DOHH2 (cell line): ENCODE data around the gene GREB1L.

Experiments used
- H3F3A ChIP-seq: fragments of 200-600 bp; sonication (generic), shearing (Covaris generic); 2 replicates; pipeline ENCODE4 v1.6.0; 2016; ENCODE audit warnings: antibody characterized with exemption, mild to moderate bottlenecking; ENCODE audit not compliant: control insufficient read depth, insufficient read depth
- H3K27ac ChIP-seq: fragments of 200-600 bp; sonication (generic); 2 replicates; pipeline ENCODE4 v1.5.1; 2014; ENCODE audit warnings: low read depth, mild to moderate bottlenecking, low read length, moderate library complexity
- H3K27me3 ChIP-seq: fragments of 200-600 bp; sonication (generic); 2 replicates; pipeline ENCODE4 v1.6.1; 2014; ENCODE audit warnings: mild to moderate bottlenecking, low read length, mixed read lengths; ENCODE audit not compliant: control insufficient read depth
- H3K36me3 ChIP-seq: fragments of 200-600 bp; sonication (generic); 2 replicates; pipeline ENCODE4 v1.6.1; 2014; ENCODE audit warnings: mild to moderate bottlenecking, low read length, moderate library complexity, mixed read lengths; ENCODE audit not compliant: control insufficient read depth
- H3K4me1 ChIP-seq: fragments of 200-600 bp; sonication (generic); 2 replicates; pipeline ENCODE4 v1.6.1; 2014; ENCODE audit warnings: mild to moderate bottlenecking, low read length, mixed read lengths; ENCODE audit not compliant: control insufficient read depth
- H3K4me2 ChIP-seq: fragments of 200-600 bp; sonication (generic); 2 replicates; pipeline ENCODE4 v1.6.0; 2014; ENCODE audit warnings: mild to moderate bottlenecking, low read length, moderate library complexity
- H3K4me3 ChIP-seq: fragments of 200-600 bp; sonication (generic); 2 replicates; pipeline ENCODE4 v1.5.1; 2014; ENCODE audit warnings: mild to moderate bottlenecking, low read length, mixed read lengths
- H3K79me2 ChIP-seq: fragments of 200-600 bp; sonication (generic); 2 replicates; pipeline ENCODE4 v1.6.1; 2014; ENCODE audit warnings: mild to moderate bottlenecking, low read length, mixed read lengths; ENCODE audit not compliant: control insufficient read depth
- H3K9me2 ChIP-seq: fragments of 200-600 bp; sonication (generic); replicated peaks from 2 replicates; pipeline ENCODE4 v1.6.1; 2014; ENCODE audit warnings: mild to moderate bottlenecking, low read length, mixed read lengths; ENCODE audit not compliant: control insufficient read depth
- H3K9me3 ChIP-seq: fragments of 200-600 bp; sonication (generic); 2 replicates; pipeline ENCODE4 v1.6.1; 2014; ENCODE audit warnings: antibody characterized with exemption, low read length, mixed read lengths; ENCODE audit not compliant: control insufficient read depth, insufficient read depth
- H4K20me1 ChIP-seq: fragments of 200-600 bp; sonication (generic); 2 replicates; pipeline ENCODE4 v1.6.0; 2014; ENCODE audit warnings: low read depth, mild to moderate bottlenecking, antibody characterized with exemption, low read length, moderate library complexity; ENCODE audit not compliant: control insufficient read depth, insufficient read depth
- EZH2phosphoT487 ChIP-seq: fragments of 200-600 bp; sonication (generic); IDR thresholded peaks from 2 replicates; pipeline ENCODE4 v1.6.1; 2017; ENCODE audit warnings: borderline replicate concordance, mild to moderate bottlenecking, antibody characterized with exemption, low read length, moderate library complexity, mixed read lengths
- TF ChIP-seq, protein P1 (sequence below): fragments of 200-600 bp; sonication (generic); IDR thresholded peaks from one replicate; pipeline ENCODE4 v1.5.1; 2014; ENCODE audit warnings: antibody characterized with exemption, mild to moderate bottlenecking, low read depth, low read length; ENCODE audit not compliant: poor library complexity, severe bottlenecking

GREB1L gene

DNA sequence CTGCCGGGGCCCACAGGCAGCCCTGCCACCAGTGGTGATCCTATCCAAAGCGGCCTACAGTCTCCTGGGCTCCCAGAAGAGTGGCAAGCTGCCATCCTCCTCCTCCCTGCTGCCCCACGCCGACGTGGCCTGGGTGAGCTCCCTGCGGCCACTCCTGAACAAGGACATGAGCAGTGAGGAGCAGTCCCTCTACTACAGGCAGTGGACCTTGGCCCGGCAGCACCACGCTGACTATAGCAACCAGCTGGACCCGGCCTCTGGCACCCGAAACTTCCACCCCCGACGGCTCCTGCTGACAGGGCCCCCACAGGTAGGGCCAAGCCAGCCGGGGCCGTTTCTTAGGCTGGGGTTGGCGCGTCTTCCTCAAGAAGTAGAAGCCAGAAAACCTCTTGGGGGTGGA, 258.0 kb downstream of the GREB1L start:
- Histone ChIP-seq H3K9me3 (no peaks in the 10 kb centered on the region), H3K79me2 (no peaks in the 10 kb centered on the region), H3K4me3 (no peak overlapping the region), H3K9me2 (no peaks in the 10 kb centered on the region), H3K4me2 (no peak overlapping the region), H3K27ac (no peak overlapping the region), H3K27me3 (no peaks in the 10 kb centered on the region), H3F3A (no peaks in the 10 kb centered on the region), H3K4me1 (no peaks in the 10 kb centered on the region), H3K36me3 (no peaks in the 10 kb centered on the region), H4K20me1 (no peaks in the 10 kb centered on the region)
- TF ChIP-seq, protein P1, sequence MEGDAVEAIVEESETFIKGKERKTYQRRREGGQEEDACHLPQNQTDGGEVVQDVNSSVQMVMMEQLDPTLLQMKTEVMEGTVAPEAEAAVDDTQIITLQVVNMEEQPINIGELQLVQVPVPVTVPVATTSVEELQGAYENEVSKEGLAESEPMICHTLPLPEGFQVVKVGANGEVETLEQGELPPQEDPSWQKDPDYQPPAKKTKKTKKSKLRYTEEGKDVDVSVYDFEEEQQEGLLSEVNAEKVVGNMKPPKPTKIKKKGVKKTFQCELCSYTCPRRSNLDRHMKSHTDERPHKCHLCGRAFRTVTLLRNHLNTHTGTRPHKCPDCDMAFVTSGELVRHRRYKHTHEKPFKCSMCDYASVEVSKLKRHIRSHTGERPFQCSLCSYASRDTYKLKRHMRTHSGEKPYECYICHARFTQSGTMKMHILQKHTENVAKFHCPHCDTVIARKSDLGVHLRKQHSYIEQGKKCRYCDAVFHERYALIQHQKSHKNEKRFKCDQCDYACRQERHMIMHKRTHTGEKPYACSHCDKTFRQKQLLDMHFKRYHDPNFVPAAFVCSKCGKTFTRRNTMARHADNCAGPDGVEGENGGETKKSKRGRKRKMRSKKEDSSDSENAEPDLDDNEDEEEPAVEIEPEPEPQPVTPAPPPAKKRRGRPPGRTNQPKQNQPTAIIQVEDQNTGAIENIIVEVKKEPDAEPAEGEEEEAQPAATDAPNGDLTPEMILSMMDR = no peak
- TF ChIP-seq EZH2phosphoT487 = no peak

DNA sequence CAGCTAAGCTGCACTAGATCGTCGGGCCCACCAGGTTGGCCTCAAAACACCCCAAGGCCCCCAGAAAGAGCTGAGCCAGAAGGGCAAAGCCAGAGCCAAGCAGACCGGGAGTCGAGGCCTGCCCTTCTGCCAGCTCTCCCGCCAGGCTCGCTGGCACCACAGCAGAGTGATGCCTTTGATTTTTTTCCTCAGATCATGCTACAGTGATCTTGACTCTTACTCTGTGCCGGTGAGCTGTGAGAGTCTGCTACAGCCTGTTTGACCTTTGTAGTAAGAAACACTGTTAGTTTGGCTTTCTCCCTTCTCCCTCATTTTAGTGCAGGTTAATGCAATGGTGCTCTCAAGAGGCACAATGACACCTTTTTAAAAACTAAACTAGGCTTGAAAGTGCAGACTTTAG, 260.6 kb downstream of the GREB1L start:
- Histone ChIP-seq H3K4me2 (no peak overlapping the region), H3K9me3 (no peaks in the 10 kb centered on the region), H3K4me3 (no peak overlapping the region), H3K9me2 (no peaks in the 10 kb centered on the region), H3K79me2 (no peaks in the 10 kb centered on the region), H3K27ac (no peak overlapping the region), H3K36me3 (no peaks in the 10 kb centered on the region), H3K27me3 (no peaks in the 10 kb centered on the region), H3K4me1 (no peaks in the 10 kb centered on the region), H3F3A (no peaks in the 10 kb centered on the region), H4K20me1 (no peaks in the 10 kb centered on the region)
- TF ChIP-seq, protein P1 = no peak
- no peak for TF ChIP-seq EZH2phosphoT487

DNA sequence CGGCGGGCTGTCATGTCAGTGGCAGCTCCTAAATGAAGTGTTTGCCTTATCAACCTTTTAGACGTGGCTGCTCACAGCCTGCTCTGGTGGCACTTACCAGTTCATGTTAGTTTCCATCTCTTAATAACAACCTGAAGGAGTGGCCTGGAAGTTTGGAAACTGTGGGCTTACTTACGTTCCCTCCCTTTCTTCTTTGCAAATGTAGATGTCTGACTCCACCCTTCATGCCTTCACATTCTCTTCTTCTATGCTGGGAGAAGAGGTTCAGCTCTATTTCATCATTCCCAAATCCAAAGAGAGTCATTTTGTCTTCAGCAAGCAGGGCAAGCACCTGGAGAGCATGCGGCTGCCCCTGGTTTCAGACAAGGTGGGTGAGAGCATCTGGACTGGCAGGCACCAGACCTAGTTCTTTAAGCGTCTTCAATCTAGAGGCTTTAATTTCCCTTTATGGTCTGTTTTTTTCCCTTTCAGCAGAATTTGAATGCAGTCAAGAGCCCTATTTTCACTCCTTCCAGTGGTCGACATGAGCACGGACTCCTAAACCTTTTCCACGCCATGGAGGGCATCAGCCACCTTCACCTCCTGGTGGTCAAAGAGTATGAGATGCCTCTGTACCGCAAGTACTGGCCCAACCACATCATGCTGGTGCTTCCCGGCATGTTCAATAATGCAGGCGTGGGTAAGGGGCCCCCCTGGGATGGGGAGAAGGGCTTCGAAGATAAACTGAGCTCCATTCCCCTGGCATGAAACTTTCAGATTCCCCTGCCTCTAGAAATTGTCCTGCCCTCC, 266.1 kb downstream of the GREB1L start:
- H3K9me3 ChIP-seq = no peaks in the 10 kb centered on the region
- no peaks in the 10 kb centered on the region for H3K4me1 ChIP-seq
- H4K20me1 ChIP-seq = no peaks in the 10 kb centered on the region
- no peak for TF ChIP-seq EZH2phosphoT487
- TF ChIP-seq, protein P1 = no peak
- H3K27ac ChIP-seq = no peak overlapping the region
- no peak overlapping the region for H3K4me2 ChIP-seq
- no peaks in the 10 kb centered on the region for H3F3A ChIP-seq
- no peaks in the 10 kb centered on the region for H3K9me2 ChIP-seq
- no peaks in the 10 kb centered on the region for H3K36me3 ChIP-seq
- H3K27me3 ChIP-seq = no peaks in the 10 kb centered on the region
- no peaks in the 10 kb centered on the region for H3K79me2 ChIP-seq
- no peak overlapping the region for H3K4me3 ChIP-seq
